ENCODE data around the gene KIAA0232. TPM values are rescaled to one million over a fixed set of nuclear protein-coding genes. Genes with fewer than 3 reads are reported as not detected.

The KIAA0232 gene
- total and polyA plus RNA-seq, 9 of the 15 experiments (the other 6 are each of a cell fraction or from before 2014, with no cell fraction given), result 3.5 to 17.4 (median 13.0) TPM

DNA sequence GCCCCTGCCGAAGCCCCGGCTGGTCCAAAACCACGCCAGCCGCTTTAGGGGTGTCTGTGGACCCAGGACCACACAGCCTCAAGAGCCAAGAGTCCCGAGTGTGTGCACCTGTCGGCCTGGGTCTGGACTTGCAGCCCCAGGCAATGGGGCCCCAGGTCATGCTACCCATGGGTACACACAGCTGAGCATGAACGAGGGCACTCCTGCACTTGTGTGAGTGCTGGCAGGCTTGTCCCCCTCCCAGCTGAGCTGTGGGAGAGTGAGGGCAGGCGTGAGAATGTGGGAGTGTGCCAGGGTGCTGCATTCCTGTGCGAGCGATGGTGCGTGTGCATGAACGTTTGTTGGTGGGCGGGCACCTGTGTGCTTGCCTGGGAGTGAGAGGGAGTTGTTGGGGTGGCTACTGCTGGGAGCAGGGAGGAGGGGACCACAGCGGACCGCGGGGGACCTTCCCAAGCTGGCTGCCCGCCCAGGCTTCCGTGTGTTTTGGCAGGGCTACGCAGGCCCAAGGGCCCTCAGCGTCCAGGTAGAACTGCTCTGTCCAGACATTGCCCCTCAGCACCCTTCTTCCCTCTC lies 35.7 kb upstream of the KIAA0232 start:
- H3K9me1 ChIP-seq (ENCODE audit: control insufficient read depth, insufficient read depth, low read length), result no peaks in the 10 kb centered on the region
- H3K36me3 ChIP-seq (ENCODE audit: control insufficient read depth, insufficient read depth, low read length), result no peaks in the 10 kb centered on the region
- no peak overlapping the region for H3K4me2 ChIP-seq (ENCODE audit: insufficient read depth, low read length)
- peak overlapping the region; percentile 73; the same call in 1 of the 2 replicates for H2AFZ ChIP-seq (ENCODE audit: low read depth, low read length)
- in situ Hi-C loops (cut with MboI), result no loop called here
- H3K9me3 ChIP-seq (replicated peaks; ENCODE audit: control insufficient read depth, insufficient read depth, low read depth, low read length), result no peaks in the 10 kb centered on the region
- H3K4me1 ChIP-seq (replicated peaks in 1 of 2; ENCODE audit: control insufficient read depth in 2 of 2, insufficient read depth in 2 of 2, low read length in 2 of 2), result peaks cover 22 to 46% of the 10 kb centered on the region in 2 experiments; a peak in 4 of 5 replicates
- WGBS (ENCODE audit: insufficient coverage, low coverage, missing lambda C conversion rate), result 65% methylated on average over 17 of the region's 20 CpGs
- FAIRE-seq, result no peak
- peak overlapping the region in 1 of 2 experiments; percentile 80; a peak in 1 of 4 replicates for H3K9ac ChIP-seq (ENCODE audit: insufficient read depth in 1 of 2, low read depth in 2 of 2, low read length in 2 of 2)
- H4K20me1 ChIP-seq (replicated peaks; ENCODE audit: control insufficient read depth, insufficient read depth, low read length), result no peaks in the 10 kb centered on the region
- no peak for ATAC-seq
- no peak overlapping the region for H3K27ac ChIP-seq (ENCODE audit: extremely low read depth, low read depth, low read length)
- no peaks in the 10 kb centered on the region for H3K27me3 ChIP-seq (ENCODE audit: control insufficient read depth in 2 of 2, insufficient read depth in 2 of 2, low read length in 2 of 2)
- no TSS peak for BruUV-seq (replicated peaks)
- no peaks in the 10 kb centered on the region for H3K79me2 ChIP-seq (ENCODE audit: control insufficient read depth, insufficient read depth, low read length)
- DNase-seq (ENCODE audit: extremely low read depth in 1 of 4, low spot score in 3 of 4), result no peak
- no peak overlapping the region for H3K4me3 ChIP-seq
- CTCF ChIA-PET (ENCODE audit: low intra/inter-chr PET ratio), result no interaction called here
- TF ChIP-seq ERF (CRISPR knock-in tag; IDR thresholded peaks at IDR 0.05), result no peak
- no peak for TF ChIP-seq RBM34 (IDR thresholded peaks at IDR 0.05; ENCODE audit: borderline replicate concordance, insufficient read depth, low read length)
- no peak for TF ChIP-seq ZNF274 (IDR thresholded peaks at IDR 0.05; ENCODE audit: borderline replicate concordance, low read depth, low read length)
- TF ChIP-seq NFRKB (IDR thresholded peaks at IDR 0.05; ENCODE audit: low read depth), result no peak
- no peak for TF ChIP-seq TRIM24 (IDR thresholded peaks at IDR 0.05)
- no peak for TF ChIP-seq MBD2 (IDR thresholded peaks at IDR 0.05; ENCODE audit: borderline replicate concordance, low read depth)
- no peak for TF ChIP-seq STAT5B (CRISPR knock-in tag; IDR thresholded peaks at IDR 0.05)
- TF ChIP-seq ZNF699 (CRISPR knock-in tag; IDR thresholded peaks at IDR 0.05; ENCODE audit: insufficient replicate concordance), result no peak
- no peak for TF ChIP-seq CC2D1A (IDR thresholded peaks at IDR 0.05)
- no peak for TF ChIP-seq NR3C1 (CRISPR knock-in tag; IDR thresholded peaks at IDR 0.05)
- TF ChIP-seq SMARCA4 (IDR thresholded peaks at IDR 0.05), result no peak
- TF ChIP-seq, protein P1, sequence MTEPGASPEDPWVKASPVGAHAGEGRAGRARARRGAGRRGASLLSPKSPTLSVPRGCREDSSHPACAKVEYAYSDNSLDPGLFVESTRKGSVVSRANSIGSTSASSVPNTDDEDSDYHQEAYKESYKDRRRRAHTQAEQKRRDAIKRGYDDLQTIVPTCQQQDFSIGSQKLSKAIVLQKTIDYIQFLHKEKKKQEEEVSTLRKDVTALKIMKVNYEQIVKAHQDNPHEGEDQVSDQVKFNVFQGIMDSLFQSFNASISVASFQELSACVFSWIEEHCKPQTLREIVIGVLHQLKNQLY (CRISPR knock-in tag; conservative IDR thresholded peaks at IDR 0.05), result no peak
- TF ChIP-seq FOXK2 (conservative IDR thresholded peaks at IDR 0.05 in 1 of 2, IDR thresholded peaks at IDR 0.05 in 1 of 2; ENCODE audit: low read depth in 2 of 2), result no peak
- TF ChIP-seq YY1 (IDR thresholded peaks at IDR 0.05; ENCODE audit: borderline replicate concordance in 1 of 3, control insufficient read depth in 1 of 3, extremely low read depth in 1 of 3, insufficient read depth in 3 of 3, insufficient read length in 1 of 3, insufficient replicate concordance in 2 of 3, low read depth in 1 of 3, low read length in 2 of 3), result no peak
- no peak for TF ChIP-seq HDAC6 (IDR thresholded peaks at IDR 0.05; ENCODE audit: low read depth, low read length)
- TF ChIP-seq, protein P2, sequence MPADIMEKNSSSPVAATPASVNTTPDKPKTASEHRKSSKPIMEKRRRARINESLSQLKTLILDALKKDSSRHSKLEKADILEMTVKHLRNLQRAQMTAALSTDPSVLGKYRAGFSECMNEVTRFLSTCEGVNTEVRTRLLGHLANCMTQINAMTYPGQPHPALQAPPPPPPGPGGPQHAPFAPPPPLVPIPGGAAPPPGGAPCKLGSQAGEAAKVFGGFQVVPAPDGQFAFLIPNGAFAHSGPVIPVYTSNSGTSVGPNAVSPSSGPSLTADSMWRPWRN (IDR thresholded peaks at IDR 0.05; ENCODE audit: low read depth), result no peak
- TF ChIP-seq ZSCAN29 (IDR thresholded peaks at IDR 0.05), result no peak
- intact Hi-C loops (cut with micrococcal nuclease), result no loop called here
- POLR2A ChIA-PET, result no interaction called here

All from K562 (cell line).